Cardiac fibroblast (primary cell): ENCODE results near the gene TBC1D12.
A peak's percentile ranks its signal among the peaks of the same experiment; 100 is the strongest.

Source experiments
- DNase-seq, 2 donors: peaks; one replicate each; pipeline versions ENCODE4 v3.0.0 to v3.0.0-alpha.2; 2010; ENCODE audit warnings: low read depth in 2 of 2
- H3K4me3 ChIP-seq, 2 donors: replicated peaks in 1 of 2; 1 replicate in 1 of 2; 2 replicates in 1 of 2; pipeline ENCODE4 v1.5.1; 2011; ENCODE audit warnings: low read depth in 2 of 2, low read length in 2 of 2, mild to moderate bottlenecking in 2 of 2, moderate library complexity in 1 of 2
- CTCF ChIP-seq: IDR thresholded peaks from one replicate; pipeline ENCODE4 v1.5.1; 2011; ENCODE audit warnings: low read depth, mild to moderate bottlenecking, low read length, inconsistent platforms

The TBC1D12 gene

GRCh38 chr10:94489976-94490788 is 87.8 kb downstream of the TBC1D12 start:
- no peak overlapping the region for H3K4me3 ChIP-seq
- DNase-seq: no peak
- TF ChIP-seq CTCF: no peak

- no peak for TF ChIP-seq CTCF
- DNase-seq: peak in 1 of 2 donors; percentile 6
- H3K4me3 ChIP-seq: no peak overlapping the region
Observed at GRCh38 chr10:94490789-94491039, 88.4 kb downstream of the TBC1D12 start.

GRCh38 chr10:94493463-94493862 is 91.1 kb downstream of the TBC1D12 start:
- DNase-seq: no peak
- no peak for TF ChIP-seq CTCF
- no peak overlapping the region for H3K4me3 ChIP-seq

- no peak overlapping the region for H3K4me3 ChIP-seq
- peak in 1 of 2 donors; percentile 49 for DNase-seq
- TF ChIP-seq CTCF: no peak
Observed at GRCh38 chr10:94496010-94496409, 93.7 kb downstream of the TBC1D12 start.

GRCh38 chr10:94496646-94497045 is 94.3 kb downstream of the TBC1D12 start:
- no peak for TF ChIP-seq CTCF
- no peak for DNase-seq
- H3K4me3 ChIP-seq: no peak overlapping the region

- peak; percentile 48 for TF ChIP-seq CTCF
- DNase-seq: peak; percentile 17 to 30
- no peak overlapping the region for H3K4me3 ChIP-seq
Observed at GRCh38 chr10:94500063-94500462, 97.7 kb downstream of the TBC1D12 start.
